SK-N-SH (cell line): ENCODE measurements around the gene PLEKHM1.

Source experiments
- CTCF ChIP-seq: fragments of 200-600 bp; sonication (generic); IDR thresholded peaks from 2 replicates; pipeline ENCODE4 v1.6.1; 2017; ENCODE audit warnings: antibody characterized with exemption, mild to moderate bottlenecking, moderate library complexity
- MXI1 ChIP-seq: IDR thresholded peaks from 2 replicates; pipeline ENCODE4 v1.6.1; 2012; ENCODE audit warnings: mild to moderate bottlenecking, low read depth, low read length, improper control_type of control experiment
- POLR2AphosphoS5 ChIP-seq: IDR thresholded peaks from 2 replicates; pipeline ENCODE4 v1.6.1; 2012; ENCODE audit warnings: low read depth, low read length
- TAF1 ChIP-seq: IDR thresholded peaks from 2 replicates; pipeline ENCODE4 v1.6.1; 2012; ENCODE audit warnings: low read depth, mild to moderate bottlenecking, low read length, moderate library complexity, borderline replicate concordance
- TF ChIP-seq, protein P1 (sequence below): IDR thresholded peaks from 2 replicates; pipeline ENCODE4 v1.4.0; 2012; ENCODE audit warnings: low read depth, borderline replicate concordance

DNA sequence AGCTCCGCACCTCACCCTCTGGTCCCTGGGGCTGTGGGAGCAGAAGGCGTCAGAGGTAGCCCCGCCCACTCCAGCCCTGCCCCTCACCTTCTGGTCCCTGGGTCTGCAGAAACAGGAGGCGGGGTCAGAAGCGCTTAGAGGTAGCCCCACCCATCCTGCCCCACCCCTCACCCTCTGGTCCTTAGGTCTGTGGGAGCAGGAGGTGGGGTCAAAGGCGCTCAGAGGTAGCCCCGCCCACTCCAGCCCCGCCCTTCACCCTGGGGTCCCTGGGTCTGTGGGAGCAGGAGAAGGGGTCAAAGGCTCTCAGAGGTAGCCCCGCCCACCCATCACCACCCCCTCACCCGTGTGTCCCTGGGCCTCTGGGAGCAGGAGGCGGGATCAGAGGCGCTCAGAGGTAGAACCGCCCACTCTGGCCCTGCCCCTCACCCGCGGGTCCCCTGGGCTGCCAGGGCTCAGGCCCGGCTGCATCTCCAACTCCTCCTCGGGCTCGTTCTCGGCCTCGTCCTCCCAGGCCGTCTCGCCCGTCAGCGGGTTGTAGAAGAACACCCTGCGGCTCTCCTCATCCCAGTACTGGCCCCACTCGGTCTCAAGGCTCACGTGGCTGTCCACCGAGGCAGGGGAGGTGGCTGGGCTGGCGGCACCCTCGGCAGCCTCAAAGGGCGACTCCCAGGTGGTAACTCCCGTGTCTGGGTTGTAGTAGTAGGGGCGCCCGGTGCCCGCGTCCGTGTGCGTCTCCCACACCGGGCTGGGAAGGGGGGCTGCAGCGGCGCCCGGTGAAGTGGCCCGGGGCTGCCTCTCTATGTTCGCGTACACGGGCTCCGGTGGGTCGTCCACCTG, 85.1 kb downstream of the PLEKHM1 start:
- TF ChIP-seq MXI1 (no peak), CTCF (no peak), TAF1 (no peak), POLR2AphosphoS5 (no peak)
- TF ChIP-seq, protein P1, sequence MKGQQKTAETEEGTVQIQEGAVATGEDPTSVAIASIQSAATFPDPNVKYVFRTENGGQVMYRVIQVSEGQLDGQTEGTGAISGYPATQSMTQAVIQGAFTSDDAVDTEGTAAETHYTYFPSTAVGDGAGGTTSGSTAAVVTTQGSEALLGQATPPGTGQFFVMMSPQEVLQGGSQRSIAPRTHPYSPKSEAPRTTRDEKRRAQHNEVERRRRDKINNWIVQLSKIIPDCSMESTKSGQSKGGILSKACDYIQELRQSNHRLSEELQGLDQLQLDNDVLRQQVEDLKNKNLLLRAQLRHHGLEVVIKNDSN, result no peak
